ENCODE measurements around the gene ARMH4.

Gene ARMH4

DNA sequence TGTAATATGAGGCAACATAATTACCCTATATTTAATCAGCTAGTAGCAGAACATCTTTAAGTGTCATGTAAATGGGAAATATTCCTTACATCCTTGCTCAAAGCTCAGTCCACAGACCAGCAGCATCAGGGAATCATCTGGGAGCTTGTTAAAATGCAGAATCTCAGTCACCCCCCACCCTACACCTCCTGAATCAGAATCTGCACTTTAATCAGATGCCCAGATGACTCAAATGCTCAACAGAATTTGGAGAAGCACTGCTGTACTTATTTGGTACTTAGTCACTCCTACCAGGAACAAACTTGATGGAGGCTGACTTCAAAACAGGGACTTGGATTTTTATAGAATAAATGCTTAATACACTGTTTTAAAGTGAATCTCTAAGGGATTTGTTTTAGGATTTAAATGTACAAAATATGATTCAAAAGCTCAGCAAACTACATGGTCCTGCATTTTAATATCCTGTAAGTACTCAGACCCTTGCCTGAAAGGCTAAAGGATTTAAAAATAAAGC is 96.5 kb downstream of the ARMH4 start:
- TF ChIP-seq, protein P1, sequence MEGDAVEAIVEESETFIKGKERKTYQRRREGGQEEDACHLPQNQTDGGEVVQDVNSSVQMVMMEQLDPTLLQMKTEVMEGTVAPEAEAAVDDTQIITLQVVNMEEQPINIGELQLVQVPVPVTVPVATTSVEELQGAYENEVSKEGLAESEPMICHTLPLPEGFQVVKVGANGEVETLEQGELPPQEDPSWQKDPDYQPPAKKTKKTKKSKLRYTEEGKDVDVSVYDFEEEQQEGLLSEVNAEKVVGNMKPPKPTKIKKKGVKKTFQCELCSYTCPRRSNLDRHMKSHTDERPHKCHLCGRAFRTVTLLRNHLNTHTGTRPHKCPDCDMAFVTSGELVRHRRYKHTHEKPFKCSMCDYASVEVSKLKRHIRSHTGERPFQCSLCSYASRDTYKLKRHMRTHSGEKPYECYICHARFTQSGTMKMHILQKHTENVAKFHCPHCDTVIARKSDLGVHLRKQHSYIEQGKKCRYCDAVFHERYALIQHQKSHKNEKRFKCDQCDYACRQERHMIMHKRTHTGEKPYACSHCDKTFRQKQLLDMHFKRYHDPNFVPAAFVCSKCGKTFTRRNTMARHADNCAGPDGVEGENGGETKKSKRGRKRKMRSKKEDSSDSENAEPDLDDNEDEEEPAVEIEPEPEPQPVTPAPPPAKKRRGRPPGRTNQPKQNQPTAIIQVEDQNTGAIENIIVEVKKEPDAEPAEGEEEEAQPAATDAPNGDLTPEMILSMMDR (IDR thresholded peaks at IDR 0.05; ENCODE audit: low read depth, low read length): no peak

DNA sequence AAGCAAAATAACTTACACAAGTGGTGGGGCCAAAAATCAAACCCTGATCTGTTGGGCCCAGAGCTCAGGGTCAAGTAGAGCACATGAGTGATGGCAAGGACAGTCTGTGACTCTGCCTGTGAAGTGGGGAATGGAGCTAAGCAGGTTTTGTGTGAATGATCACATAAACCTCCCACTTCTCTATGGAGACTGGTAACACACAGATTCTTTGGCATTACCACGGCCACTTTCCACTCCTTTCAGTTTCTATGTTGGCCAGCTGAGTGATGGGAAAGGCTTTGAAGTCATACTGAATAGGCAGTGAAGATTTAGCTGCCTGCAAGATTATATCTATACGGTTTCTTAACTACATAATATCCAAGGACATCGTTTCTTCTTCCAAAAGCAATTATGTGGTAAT is 97.9 kb downstream of the ARMH4 start:
- no peak overlapping the region for H3K4me3 ChIP-seq (ENCODE audit: low read depth, low read length)
- TF ChIP-seq, protein P1 (IDR thresholded peaks at IDR 0.05; ENCODE audit: low read depth, low read length): no peak

More for the DNA sequence above, 96.5 kb downstream of the ARMH4 start:
- H3K4me3 ChIP-seq (ENCODE audit: low read depth, low read length): no peak overlapping the region

DNA sequence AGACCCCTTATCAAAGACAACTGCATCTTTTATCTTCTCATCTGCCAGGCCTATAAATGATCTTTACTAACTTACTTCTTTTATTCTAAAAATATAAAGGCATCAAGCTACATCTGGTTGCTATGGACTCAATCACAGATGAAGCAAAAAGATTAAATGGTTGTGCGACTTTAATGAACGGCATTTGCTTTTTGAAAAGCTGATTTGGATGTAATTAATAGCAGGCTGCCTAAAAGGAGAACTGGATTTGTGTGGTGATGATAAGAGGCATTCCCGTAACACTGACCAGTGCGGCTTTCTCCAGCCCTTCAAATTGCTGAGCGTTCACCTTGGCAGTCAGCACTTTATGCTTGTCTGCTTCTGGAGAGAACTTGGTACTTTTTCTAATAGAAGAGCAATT is 103.8 kb downstream of the ARMH4 start:
- TF ChIP-seq, protein P1 (IDR thresholded peaks at IDR 0.05; ENCODE audit: low read depth, low read length): no peak
- no peak overlapping the region for H3K4me3 ChIP-seq (ENCODE audit: low read depth, low read length)

DNA sequence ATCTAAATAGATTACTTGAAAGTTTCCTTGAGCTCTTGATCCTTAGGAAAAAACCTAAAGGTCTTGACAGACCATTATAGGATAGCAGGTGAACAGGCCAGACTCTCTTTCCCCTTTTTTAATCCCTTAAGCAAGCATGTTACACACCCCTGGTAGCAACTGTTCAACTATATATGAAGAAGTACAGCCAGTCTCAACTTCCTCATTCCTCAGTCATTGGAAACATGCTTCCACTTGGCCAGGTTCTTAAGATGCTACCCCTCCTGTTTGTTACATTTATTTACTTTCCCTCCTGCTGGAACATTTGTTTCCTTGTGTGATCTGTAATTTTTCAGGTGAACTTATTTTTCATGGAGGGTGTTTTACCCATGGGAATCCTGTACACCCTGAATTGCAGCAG is 124.1 kb downstream of the ARMH4 start:
- no peak overlapping the region for H3K4me3 ChIP-seq (ENCODE audit: low read depth, low read length)
- TF ChIP-seq, protein P1 (IDR thresholded peaks at IDR 0.05; ENCODE audit: low read depth, low read length): no peak

DNA sequence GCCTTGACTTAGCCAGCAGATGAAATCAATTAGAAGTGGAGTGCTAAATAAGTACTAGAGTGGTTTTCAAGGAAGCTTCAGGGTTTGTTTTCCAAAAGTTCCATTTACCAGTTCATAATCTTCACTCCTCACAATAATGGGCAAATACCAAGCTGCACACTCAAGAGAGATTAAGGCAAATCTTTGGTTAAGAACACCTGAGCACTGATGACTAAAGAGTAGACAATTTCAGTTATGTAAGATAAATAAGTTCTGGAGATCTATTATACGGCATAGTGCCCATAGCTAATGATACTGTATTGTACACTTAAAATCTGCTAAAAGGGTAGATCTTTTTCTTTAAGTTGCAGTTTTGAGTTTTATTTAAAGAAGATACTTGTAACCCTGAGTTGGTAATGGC is 125.0 kb downstream of the ARMH4 start:
- TF ChIP-seq, protein P1 (IDR thresholded peaks at IDR 0.05; ENCODE audit: low read depth, low read length): no peak
- no peak overlapping the region for H3K4me3 ChIP-seq (ENCODE audit: low read depth, low read length)

DNA sequence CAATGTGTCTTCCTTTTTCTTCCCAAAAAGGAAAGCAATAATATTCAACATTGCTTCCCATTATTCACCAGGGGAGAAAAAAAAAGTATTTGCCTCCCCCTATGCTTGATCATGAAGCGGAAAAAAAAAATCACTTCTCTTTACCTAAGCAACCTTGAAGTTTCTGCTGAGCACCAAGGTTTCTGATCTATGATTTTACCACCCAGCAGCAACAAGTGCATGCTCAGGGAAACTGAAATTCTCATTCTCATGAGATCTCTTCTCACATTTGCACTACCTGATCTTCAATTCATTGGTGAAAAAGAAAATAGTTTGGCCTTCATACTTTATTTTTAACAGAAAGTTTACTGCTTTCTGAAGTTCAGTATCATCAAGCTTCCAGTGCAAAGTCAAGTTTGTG is 125.8 kb downstream of the ARMH4 start:
- TF ChIP-seq, protein P1 (IDR thresholded peaks at IDR 0.05; ENCODE audit: low read depth, low read length): no peak
- H3K4me3 ChIP-seq (ENCODE audit: low read depth, low read length): no peak overlapping the region

DNA sequence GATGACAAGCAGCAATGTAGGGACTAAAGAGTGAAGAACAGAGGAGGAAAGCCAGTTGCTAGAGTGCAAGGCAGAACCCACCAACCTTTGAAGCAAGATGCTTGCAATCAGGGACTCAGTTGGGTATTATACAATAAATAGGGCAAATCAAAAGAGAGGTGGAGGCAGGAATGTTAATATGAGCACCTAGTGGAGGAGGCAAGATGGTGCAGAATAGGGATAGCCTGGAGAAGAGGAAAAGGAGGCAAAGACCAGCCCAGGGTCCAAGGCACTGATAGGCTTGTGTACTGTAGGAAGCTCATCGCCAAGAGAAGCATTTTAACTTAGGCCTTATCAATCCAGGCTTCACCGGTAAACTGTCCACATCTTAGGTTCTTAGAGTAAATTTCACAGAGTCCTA is 137.2 kb downstream of the ARMH4 start:
- TF ChIP-seq, protein P1 (IDR thresholded peaks at IDR 0.05; ENCODE audit: low read depth, low read length): no peak
- no peak overlapping the region for H3K4me3 ChIP-seq (ENCODE audit: low read depth, low read length)
